ENCODE results near the gene GABRG3. TPM values are rescaled to one million over a fixed set of nuclear protein-coding genes. Genes with fewer than 3 reads are reported as not detected.

The GABRG3 gene
- polyA plus RNA-seq, 1 donor (not counting 4 experiments of a cell fraction or from before 2014, with no cell fraction given) = not detected

DNA sequence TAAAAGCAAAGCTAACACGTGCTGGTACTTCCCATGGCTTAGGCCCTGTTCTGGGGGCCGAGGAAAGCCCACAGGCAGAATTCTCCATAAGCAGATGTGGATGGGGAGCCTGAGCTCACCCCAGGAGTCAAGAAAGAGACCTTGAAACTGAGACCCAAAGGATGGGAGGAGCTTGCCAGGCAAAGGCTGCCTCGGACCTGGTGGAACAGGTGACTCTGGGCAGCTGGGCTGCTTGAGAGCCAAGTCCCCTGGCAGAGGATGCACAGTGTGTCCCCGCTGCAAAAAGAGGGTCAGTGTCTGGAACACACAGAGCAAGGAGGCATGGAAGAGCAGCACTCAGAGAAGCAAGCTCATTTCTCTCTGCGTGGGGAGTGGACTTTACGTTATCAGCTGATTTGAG is 528.7 kb downstream of the GABRG3 start:
- dilution Hi-C loops (cut with MboI; ENCODE audit: extremely low pct_ligation_motif_present, low sequenced_read_pairs) = no loop called here
- FAIRE-seq = no peak
- Histone ChIP-seq H3K79me2 (ENCODE audit: control insufficient read depth, insufficient read depth, low read length) (no peaks in the 10 kb centered on the region), H3K9me1 (ENCODE audit: control insufficient read depth, extremely low read depth, insufficient read depth, low read length) (no peaks in the 10 kb centered on the region), H3K4me2 (ENCODE audit: control insufficient read depth, extremely low read depth, insufficient read depth, low read depth, low read length) (no peak overlapping the region), H3K27ac (ENCODE audit: control insufficient read depth, insufficient read depth, low read length) (no peak overlapping the region), H3K4me3 (ENCODE audit: control insufficient read depth in 2 of 3, extremely low read depth in 1 of 3, insufficient read depth in 2 of 3, low read depth in 1 of 3, low read length in 3 of 3) (no peak overlapping the region), H3K9ac (ENCODE audit: control insufficient read depth, extremely low read depth, insufficient read depth, low read length) (no peak overlapping the region), H3K27me3 (ENCODE audit: control insufficient read depth, extremely low read depth, insufficient read depth, low read length) (no peaks in the 10 kb centered on the region), H2AFZ (ENCODE audit: control insufficient read depth, low read length) (no peak overlapping the region), H4K20me1 (ENCODE audit: control insufficient read depth, extremely low read depth, insufficient read depth, low read length) (no peaks in the 10 kb centered on the region), H3K9me3 (ENCODE audit: control insufficient read depth, low read depth, low read length) (peaks cover 2% of the 10 kb centered on the region), H3K36me3 (ENCODE audit: control insufficient read depth in 2 of 2, extremely low read depth in 1 of 2, insufficient read depth in 2 of 2, low read length in 2 of 2) (no peaks in the 10 kb centered on the region), H3K4me1 (ENCODE audit: control insufficient read depth, extremely low read depth, insufficient read depth, low read length) (no peaks in the 10 kb centered on the region)
- DNase-seq (ENCODE audit: low read depth, low spot score) = no peak
- no peak for TF ChIP-seq CTCF (optimal IDR thresholded peaks at IDR 0.05 in 1 of 3, IDR thresholded peaks at IDR 0.05 in 1 of 3, conservative IDR thresholded peaks at IDR 0.05 in 1 of 3; ENCODE audit: extremely low read depth in 1 of 3, insufficient read depth in 2 of 3, low read length in 3 of 3)

DNA sequence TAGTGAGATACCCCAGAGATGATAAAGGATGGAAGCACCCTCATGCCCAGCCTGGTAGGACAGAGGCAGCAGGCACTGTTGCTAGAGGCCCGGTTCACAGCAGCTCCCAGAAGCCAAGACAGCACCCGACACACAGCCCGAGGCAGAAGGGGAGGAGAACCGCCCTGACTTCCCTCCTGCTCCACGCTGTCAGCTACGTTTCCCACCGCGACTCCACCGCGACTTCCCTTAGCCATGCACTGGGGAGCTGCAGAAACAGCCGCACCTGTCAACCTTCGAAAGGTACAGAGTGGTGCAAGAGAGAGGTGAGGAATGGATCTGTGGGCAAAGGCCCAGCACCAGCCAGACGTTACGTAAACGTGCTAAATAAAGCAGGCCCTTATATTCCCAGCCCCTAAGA is 529.2 kb downstream of the GABRG3 start:
- Histone ChIP-seq H3K27ac (ENCODE audit: control insufficient read depth, insufficient read depth, low read length) (no peak overlapping the region), H3K79me2 (ENCODE audit: control insufficient read depth, insufficient read depth, low read length) (no peaks in the 10 kb centered on the region), H3K4me1 (ENCODE audit: control insufficient read depth, extremely low read depth, insufficient read depth, low read length) (no peaks in the 10 kb centered on the region), H2AFZ (ENCODE audit: control insufficient read depth, low read length) (no peak overlapping the region), H3K36me3 (ENCODE audit: control insufficient read depth in 2 of 2, extremely low read depth in 1 of 2, insufficient read depth in 2 of 2, low read length in 2 of 2) (no peaks in the 10 kb centered on the region), H3K4me2 (ENCODE audit: control insufficient read depth, extremely low read depth, insufficient read depth, low read depth, low read length) (no peak overlapping the region), H3K9me3 (ENCODE audit: control insufficient read depth, low read depth, low read length) (peaks cover 2% of the 10 kb centered on the region), H3K9ac (ENCODE audit: control insufficient read depth, extremely low read depth, insufficient read depth, low read length) (no peak overlapping the region), H4K20me1 (ENCODE audit: control insufficient read depth, extremely low read depth, insufficient read depth, low read length) (no peaks in the 10 kb centered on the region), H3K4me3 (ENCODE audit: control insufficient read depth in 2 of 3, extremely low read depth in 1 of 3, insufficient read depth in 2 of 3, low read depth in 1 of 3, low read length in 3 of 3) (no peak overlapping the region), H3K9me1 (ENCODE audit: control insufficient read depth, extremely low read depth, insufficient read depth, low read length) (no peaks in the 10 kb centered on the region), H3K27me3 (ENCODE audit: control insufficient read depth, extremely low read depth, insufficient read depth, low read length) (no peaks in the 10 kb centered on the region)
- dilution Hi-C loops (cut with MboI; ENCODE audit: extremely low pct_ligation_motif_present, low sequenced_read_pairs) = no loop called here
- DNase-seq (ENCODE audit: low read depth, low spot score) (no peak), FAIRE-seq (no peak)
- TF ChIP-seq EZH2 (IDR thresholded peaks at IDR 0.05; ENCODE audit: low read length) (no peak), CTCF (optimal IDR thresholded peaks at IDR 0.05 in 1 of 3, IDR thresholded peaks at IDR 0.05 in 1 of 3, conservative IDR thresholded peaks at IDR 0.05 in 1 of 3; ENCODE audit: extremely low read depth in 1 of 3, insufficient read depth in 2 of 3, low read length in 3 of 3) (no peak)
